Natural killer cell treated with Interleukin-12 subunit alpha and Interleukin-12 subunit beta and Interleukin-15 and Interleukin-18, amount 100 ng/mL, for 72 hours (primary cell): Measurements from ENCODE around the gene LAPTM5. TPM values are rescaled to one million over a fixed set of nuclear protein-coding genes. Genes with fewer than 3 reads are reported as not detected.

ENCODE experiments used
- ATAC-seq, 2 donors: fragments of 150-1000 bp; cut with Tn5 transposase in 1 of 2; sonication (Bioruptor Pico), chemical (Tn5 transposase) in 1 of 2; 2 replicates each; pipeline ENCODE4 v1.10.0; 2021
- DNase-seq: peaks from one replicate; pipeline ENCODE4 v3.0.0; 2022; ENCODE audit warnings: low spot score
- H3K27ac Mint-ChIP-seq, 2 donors: 1 replicate in 1 of 2; 2 replicates in 1 of 2; pipeline ENCODE4 v1.8.0; 2022; ENCODE audit warnings: mixed read lengths in 2 of 2, mild to moderate bottlenecking in 1 of 2, moderate library complexity in 1 of 2
- H3K27me3 Mint-ChIP-seq, 2 donors: 1 replicate in 1 of 2; 2 replicates in 1 of 2; pipeline ENCODE4 v1.8.0; 2022; ENCODE audit warnings: mixed read lengths in 2 of 2
- H3K36me3 Mint-ChIP-seq: one replicate; pipeline ENCODE4 v1.8.0; 2022; ENCODE audit warnings: mixed read lengths
- H3K4me1 Mint-ChIP-seq, 2 donors: 1 replicate in 1 of 2; 2 replicates in 1 of 2; pipeline ENCODE4 v1.8.0; 2022; ENCODE audit warnings: low read depth in 2 of 2, mixed read lengths in 2 of 2, mild to moderate bottlenecking in 1 of 2
- H3K4me3 Mint-ChIP-seq: one replicate; pipeline ENCODE4 v1.8.0; 2022; ENCODE audit warnings: mixed read lengths
- H3K9me3 Mint-ChIP-seq: 2 replicates; pipeline ENCODE4 v1.8.0; 2022; ENCODE audit warnings: mixed read lengths
- total RNA-seq, 2 donors: library from RNA; stranded (reverse); gene quantifications; one replicate each; pipeline ENCODE4 v1.2.3, GENCODE V29; 2022

Gene LAPTM5
- total RNA-seq, 2 donors from 2014 or later, result 150 to 153 TPM

GRCh38 chr1:30760596-30761324 is 3.2 kb upstream of the LAPTM5 start:
- Mint-ChIP-seq H3K4me3 (peak overlapping the region; percentile 30), H3K36me3 (no peaks in the 10 kb centered on the region), H3K9me3 (no peaks in the 10 kb centered on the region), H3K27ac (peak overlapping the region; percentile 8 to 66), H3K27me3 (no peaks in the 10 kb centered on the region), H3K4me1 (peaks cover 41 to 48% of the 10 kb centered on the region in 2 donors)
- ATAC-seq (no peak), DNase-seq (no peak)

- Mint-ChIP-seq H3K27ac (peak overlapping the region; percentile 63 to 98), H3K4me3 (peak overlapping the region; percentile 48), H3K27me3 (no peaks in the 10 kb centered on the region), H3K36me3 (no peaks in the 10 kb centered on the region), H3K4me1 (peaks cover 51 to 57% of the 10 kb centered on the region in 2 donors), H3K9me3 (no peaks in the 10 kb centered on the region)
- ATAC-seq (no peak), DNase-seq (no peak)
Measured at GRCh38 chr1:30759718-30760281, 2.2 kb upstream of the LAPTM5 start.

- Mint-ChIP-seq H3K4me1 (peaks cover 60 to 64% of the 10 kb centered on the region in 2 donors), H3K27me3 (no peaks in the 10 kb centered on the region), H3K9me3 (no peaks in the 10 kb centered on the region), H3K4me3 (peak overlapping the region; percentile 83), H3K36me3 (no peaks in the 10 kb centered on the region), H3K27ac (peak overlapping the region; percentile 98 to 100)
- ATAC-seq (no peak), DNase-seq (no peak)
Measured at GRCh38 chr1:30758785-30759380, 1.3 kb upstream of the LAPTM5 start.

GRCh38 chr1:30758121-30758688 is 631 bp upstream of the LAPTM5 start:
- Mint-ChIP-seq H3K4me3 (peak overlapping the region; percentile 83), H3K4me1 (peaks cover 67 to 71% of the 10 kb centered on the region in 2 donors), H3K27me3 (no peaks in the 10 kb centered on the region), H3K9me3 (no peaks in the 10 kb centered on the region), H3K27ac (peak overlapping the region; percentile 98 to 100), H3K36me3 (no peaks in the 10 kb centered on the region)
- ATAC-seq, result no peak
- no peak for DNase-seq

- Mint-ChIP-seq H3K36me3 (no peaks in the 10 kb centered on the region), H3K27me3 (no peaks in the 10 kb centered on the region), H3K4me1 (peaks cover 67 to 75% of the 10 kb centered on the region in 2 donors), H3K4me3 (peak overlapping the region; percentile 83), H3K27ac (peak overlapping the region; percentile 98 to 100), H3K9me3 (no peaks in the 10 kb centered on the region)
- DNase-seq (peak; percentile 89), ATAC-seq (peak; percentile 85 to 90)
Measured at GRCh38 chr1:30756545-30757351, 826 bp downstream of the LAPTM5 start.

GRCh38 chr1:30756206-30756544 is 1.4 kb downstream of the LAPTM5 start:
- H3K4me3 Mint-ChIP-seq, result peak overlapping the region; percentile 83
- ATAC-seq (no peak), DNase-seq (no peak)
- peak overlapping the region; percentile 98 to 100 for H3K27ac Mint-ChIP-seq
- H3K27me3 Mint-ChIP-seq, result no peaks in the 10 kb centered on the region
- peaks cover 71 to 77% of the 10 kb centered on the region in 2 donors for H3K4me1 Mint-ChIP-seq
- H3K9me3 Mint-ChIP-seq, result no peaks in the 10 kb centered on the region
- H3K36me3 Mint-ChIP-seq, result no peaks in the 10 kb centered on the region

GRCh38 chr1:30755746-30756145 is 1.8 kb downstream of the LAPTM5 start:
- peaks cover 75 to 76% of the 10 kb centered on the region in 2 donors for H3K4me1 Mint-ChIP-seq
- no peak for DNase-seq
- peak overlapping the region; percentile 83 for H3K4me3 Mint-ChIP-seq
- ATAC-seq, result no peak
- H3K9me3 Mint-ChIP-seq, result no peaks in the 10 kb centered on the region
- peak overlapping the region; percentile 98 to 100 for H3K27ac Mint-ChIP-seq
- H3K27me3 Mint-ChIP-seq, result no peaks in the 10 kb centered on the region
- H3K36me3 Mint-ChIP-seq, result no peaks in the 10 kb centered on the region

GRCh38 chr1:30755334-30755733 is 2.2 kb downstream of the LAPTM5 start:
- Mint-ChIP-seq H3K4me1 (peaks cover 79% of the 10 kb centered on the region in 2 donors), H3K9me3 (no peaks in the 10 kb centered on the region), H3K27me3 (no peaks in the 10 kb centered on the region), H3K36me3 (no peaks in the 10 kb centered on the region), H3K4me3 (peak overlapping the region; percentile 83), H3K27ac (peak overlapping the region; percentile 98 to 100)
- DNase-seq (no peak), ATAC-seq (no peak)

GRCh38 chr1:30754684-30755171 is 2.8 kb downstream of the LAPTM5 start:
- Mint-ChIP-seq H3K9me3 (no peaks in the 10 kb centered on the region), H3K4me3 (peak overlapping the region; percentile 83), H3K27ac (peak overlapping the region; percentile 98 to 100), H3K36me3 (no peaks in the 10 kb centered on the region), H3K27me3 (no peaks in the 10 kb centered on the region), H3K4me1 (peaks cover 79 to 80% of the 10 kb centered on the region in 2 donors)
- ATAC-seq, result no peak
- no peak for DNase-seq

- ATAC-seq (no peak), DNase-seq (no peak)
- H3K4me1 Mint-ChIP-seq, result peaks cover 80 to 83% of the 10 kb centered on the region in 2 donors
- H3K36me3 Mint-ChIP-seq, result no peaks in the 10 kb centered on the region
- no peaks in the 10 kb centered on the region for H3K9me3 Mint-ChIP-seq
- H3K4me3 Mint-ChIP-seq, result peak overlapping the region; percentile 83
- peak overlapping the region; percentile 98 to 100 for H3K27ac Mint-ChIP-seq
- H3K27me3 Mint-ChIP-seq, result no peaks in the 10 kb centered on the region
Measured at GRCh38 chr1:30753660-30754123, 3.9 kb downstream of the LAPTM5 start.

- no peaks in the 10 kb centered on the region for H3K27me3 Mint-ChIP-seq
- ATAC-seq (no peak), DNase-seq (no peak)
- H3K36me3 Mint-ChIP-seq, result no peaks in the 10 kb centered on the region
- peaks cover 79 to 83% of the 10 kb centered on the region in 2 donors for H3K4me1 Mint-ChIP-seq
- H3K4me3 Mint-ChIP-seq, result peak overlapping the region; percentile 83
- H3K9me3 Mint-ChIP-seq, result no peaks in the 10 kb centered on the region
- peak overlapping the region; percentile 98 to 100 for H3K27ac Mint-ChIP-seq
Measured at GRCh38 chr1:30753118-30753517, 4.5 kb downstream of the LAPTM5 start.

- no peak for DNase-seq
- no peaks in the 10 kb centered on the region for H3K27me3 Mint-ChIP-seq
- no peak for ATAC-seq
- no peaks in the 10 kb centered on the region for H3K36me3 Mint-ChIP-seq
- peak overlapping the region; percentile 98 to 100 for H3K27ac Mint-ChIP-seq
- H3K4me1 Mint-ChIP-seq, result peaks cover 81 to 86% of the 10 kb centered on the region in 2 donors
- peak overlapping the region; percentile 70 for H3K4me3 Mint-ChIP-seq
- H3K9me3 Mint-ChIP-seq, result no peaks in the 10 kb centered on the region
Measured at GRCh38 chr1:30752651-30752908, 5.0 kb downstream of the LAPTM5 start.
